Fibroblast of villous mesenchyme (primary cell): Measurements from ENCODE around the gene EVI5L. TPM values are rescaled to one million over a fixed set of nuclear protein-coding genes. Genes with fewer than 3 reads are reported as not detected.

Experiments used
- DNase-seq: peaks from one replicate; pipeline ENCODE4 v3.0.0-alpha.2; 2010; ENCODE audit warnings: low read depth
- H3K4me3 ChIP-seq: 2 replicates; pipeline ENCODE4 v1.5.1; 2011; ENCODE audit warnings: low read depth, mild to moderate bottlenecking, low read length
- total RNA-seq: library from RNA; depleted of rRNA; stranded (reverse); fragments of >200 nt; gene quantifications from 2 replicates; pipeline ENCODE4 v1.2.3, GENCODE V29; 2012
- TF ChIP-seq, protein P1 (sequence below): IDR thresholded peaks from 2 replicates; pipeline ENCODE4 v1.5.1; 2012; ENCODE audit warnings: low read depth, mild to moderate bottlenecking, low read length; ENCODE audit not compliant: insufficient read depth

EVI5L gene
- total RNA-seq, 1 donor, result 25.5 TPM

DNA sequence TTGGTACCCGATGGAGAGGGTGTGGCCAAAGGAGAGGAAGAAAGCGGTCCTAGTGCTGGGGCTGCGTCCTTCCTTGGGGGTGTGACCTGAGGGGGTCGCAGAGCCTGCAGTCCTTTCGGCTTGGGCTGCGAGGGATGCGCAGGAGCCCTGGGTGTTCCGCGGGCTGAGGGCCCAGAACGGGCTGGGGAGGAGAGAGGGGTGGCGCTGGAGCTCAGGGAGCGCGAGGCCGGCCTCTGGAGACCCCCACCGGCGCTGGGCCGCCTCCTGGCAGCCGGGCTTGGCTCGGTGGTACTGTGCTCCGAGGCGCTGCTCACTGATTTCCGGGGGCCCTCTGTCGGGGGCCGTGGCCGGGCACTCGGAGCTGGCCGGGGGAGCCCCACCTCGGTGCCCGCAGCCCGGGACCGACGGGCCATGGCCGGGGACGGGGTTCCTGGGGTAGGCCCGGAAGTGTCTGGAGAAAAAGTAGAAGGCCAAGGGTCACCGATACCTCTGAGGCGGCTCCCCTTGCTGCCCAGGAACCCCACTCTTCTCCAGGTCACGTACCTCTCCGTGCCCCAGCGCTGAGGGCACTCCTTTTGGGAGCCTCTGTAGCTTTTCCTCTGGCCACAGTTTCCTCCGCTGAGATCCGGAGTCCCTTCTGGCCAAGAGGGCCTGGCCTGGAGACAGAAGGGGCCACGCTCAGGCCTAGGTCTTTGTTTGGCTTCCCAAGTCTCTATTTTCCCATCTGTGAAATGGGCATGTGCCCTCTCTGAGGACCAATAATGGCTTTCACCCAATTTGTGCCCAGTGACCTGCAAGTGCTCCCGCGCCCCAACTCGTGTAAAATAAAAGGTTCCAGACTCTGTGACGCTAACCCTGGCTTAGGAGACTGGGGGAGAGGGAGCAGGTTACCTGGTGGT, 42.5 kb downstream of the EVI5L start:
- DNase-seq, result no peak
- peak overlapping the region; percentile 56 for H3K4me3 ChIP-seq
- TF ChIP-seq, protein P1, sequence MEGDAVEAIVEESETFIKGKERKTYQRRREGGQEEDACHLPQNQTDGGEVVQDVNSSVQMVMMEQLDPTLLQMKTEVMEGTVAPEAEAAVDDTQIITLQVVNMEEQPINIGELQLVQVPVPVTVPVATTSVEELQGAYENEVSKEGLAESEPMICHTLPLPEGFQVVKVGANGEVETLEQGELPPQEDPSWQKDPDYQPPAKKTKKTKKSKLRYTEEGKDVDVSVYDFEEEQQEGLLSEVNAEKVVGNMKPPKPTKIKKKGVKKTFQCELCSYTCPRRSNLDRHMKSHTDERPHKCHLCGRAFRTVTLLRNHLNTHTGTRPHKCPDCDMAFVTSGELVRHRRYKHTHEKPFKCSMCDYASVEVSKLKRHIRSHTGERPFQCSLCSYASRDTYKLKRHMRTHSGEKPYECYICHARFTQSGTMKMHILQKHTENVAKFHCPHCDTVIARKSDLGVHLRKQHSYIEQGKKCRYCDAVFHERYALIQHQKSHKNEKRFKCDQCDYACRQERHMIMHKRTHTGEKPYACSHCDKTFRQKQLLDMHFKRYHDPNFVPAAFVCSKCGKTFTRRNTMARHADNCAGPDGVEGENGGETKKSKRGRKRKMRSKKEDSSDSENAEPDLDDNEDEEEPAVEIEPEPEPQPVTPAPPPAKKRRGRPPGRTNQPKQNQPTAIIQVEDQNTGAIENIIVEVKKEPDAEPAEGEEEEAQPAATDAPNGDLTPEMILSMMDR, result no peak

- no peak overlapping the region for H3K4me3 ChIP-seq
- no peak for DNase-seq
- TF ChIP-seq, protein P1, result no peak
Observed at GRCh38 chr19:7873304-7874075, 43.5 kb downstream of the EVI5L start.

DNA sequence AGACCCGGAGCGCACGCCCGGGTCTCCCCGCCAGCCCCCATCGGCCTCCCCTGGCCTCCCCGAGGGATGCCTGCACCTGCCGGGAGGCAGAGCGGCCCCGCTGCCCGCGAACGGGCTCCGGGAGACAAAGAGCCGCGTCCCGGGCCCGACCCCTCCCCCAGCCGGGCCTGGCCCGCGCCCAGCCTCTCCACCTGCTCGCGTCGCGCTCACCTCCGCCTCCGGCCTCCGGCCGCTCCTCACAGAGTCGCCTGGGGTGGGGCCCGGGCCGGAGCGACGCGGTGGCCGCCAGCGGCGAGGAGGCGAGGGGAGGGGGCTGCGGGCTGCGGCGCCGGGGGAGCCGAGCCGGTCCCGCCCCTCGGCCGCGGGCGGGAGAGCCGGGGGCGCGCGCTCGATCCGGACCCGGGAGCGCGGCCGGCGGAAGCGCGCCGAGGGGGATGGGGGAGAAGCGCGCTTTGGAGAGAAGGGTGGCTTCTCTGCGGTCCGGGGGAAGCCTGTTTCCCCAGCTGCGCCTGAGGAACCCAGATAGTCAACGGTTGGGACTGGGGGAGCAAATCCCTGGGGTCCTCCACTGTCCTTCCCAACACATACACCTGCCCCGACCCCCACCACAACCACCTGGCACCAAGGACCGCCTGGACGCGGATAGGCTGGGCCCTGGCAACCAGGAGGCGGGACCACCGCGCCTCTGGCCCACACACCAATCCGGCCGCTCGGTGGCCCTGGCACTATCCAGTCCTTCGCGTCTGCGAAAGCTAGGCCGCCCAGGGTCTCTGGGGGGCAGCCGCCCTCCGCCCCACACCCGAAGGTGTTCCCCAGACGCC, 44.3 kb downstream of the EVI5L start, which contains the start of gene PRR36:
PRR36 (minus strand) TSS at position 315 of the 821 bp plus-strand sequence. CDS start 701 bp downstream, outside the sequence.
- TF ChIP-seq, protein P1, result no peak
- no peak for DNase-seq
- no peak within 1 kb of the TSS for H3K4me3 ChIP-seq

DNA sequence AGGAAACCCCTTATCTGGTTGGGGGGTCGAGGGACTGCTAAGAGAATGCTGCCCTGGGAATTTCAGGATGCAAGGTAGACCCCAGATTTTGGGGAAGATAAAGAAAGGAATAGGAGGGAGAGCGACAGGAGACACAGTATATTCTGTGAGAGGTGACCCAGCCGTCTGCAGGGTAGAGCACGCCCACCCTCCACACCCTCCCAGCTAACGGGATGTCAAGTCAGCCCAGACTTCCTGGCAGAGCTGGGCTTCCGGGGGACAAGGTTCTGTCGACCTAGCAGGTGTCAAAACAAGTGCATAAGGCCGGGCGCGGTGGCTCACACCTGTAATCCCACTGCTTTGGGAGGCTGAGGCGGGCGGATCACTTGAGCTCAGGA, 44.9 kb downstream of the EVI5L start:
- H3K4me3 ChIP-seq, result no peak overlapping the region
- DNase-seq, result no peak
- TF ChIP-seq, protein P1, result no peak

DNA sequence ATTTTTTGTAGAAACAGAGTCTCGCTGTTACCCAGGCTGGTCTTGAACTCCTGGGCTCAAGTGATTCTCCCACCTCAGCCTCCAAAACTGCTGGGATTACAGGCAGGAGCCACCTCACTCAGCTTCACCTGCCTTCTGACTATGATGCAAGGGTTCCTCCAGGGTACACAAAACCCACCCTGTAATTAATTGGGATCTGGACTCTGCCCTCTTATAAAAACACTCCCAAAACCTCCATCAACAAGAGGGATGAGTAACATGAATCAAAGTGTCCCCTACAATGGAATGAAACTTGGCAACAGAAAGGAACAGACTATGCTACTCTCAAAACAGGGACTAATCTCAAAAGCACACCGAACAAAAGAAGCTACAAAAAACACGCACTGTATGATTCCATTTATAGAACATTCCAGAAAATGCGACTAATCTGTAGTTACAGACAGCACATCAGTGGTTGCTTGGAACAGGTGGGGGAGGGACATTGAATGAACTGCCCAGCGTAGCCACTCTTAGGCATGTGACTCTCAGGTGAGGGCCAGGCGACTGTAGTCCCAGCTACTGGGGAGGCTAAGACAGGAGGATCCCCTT, 47.3 kb downstream of the EVI5L start:
- TF ChIP-seq, protein P1, result no peak
- no peak for DNase-seq
- no peak overlapping the region for H3K4me3 ChIP-seq

GRCh38 chr19:7879111-7879807, 49.2 kb downstream of the EVI5L start:
- no peak overlapping the region for H3K4me3 ChIP-seq
- TF ChIP-seq, protein P1, result no peak
- DNase-seq, result no peak
